Fibroblast of villous mesenchyme (primary cell): Measurements from ENCODE around the gene TMEM72. TPM values are rescaled to one million over a fixed set of nuclear protein-coding genes. Genes with fewer than 3 reads are reported as not detected.
A peak's percentile ranks its signal among the peaks of the same experiment; 100 is the strongest.

Experiments used
- DNase-seq: peaks from one replicate; pipeline ENCODE4 v3.0.0-alpha.2; 2010; ENCODE audit warnings: low read depth
- H3K4me3 ChIP-seq: 2 replicates; pipeline ENCODE4 v1.5.1; 2011; ENCODE audit warnings: low read depth, mild to moderate bottlenecking, low read length
- total RNA-seq: library from RNA; depleted of rRNA; stranded (reverse); fragments of >200 nt; gene quantifications from 2 replicates; pipeline ENCODE4 v1.2.3, GENCODE V29; 2012
- TF ChIP-seq, protein P1 (sequence below): IDR thresholded peaks from 2 replicates; pipeline ENCODE4 v1.5.1; 2012; ENCODE audit warnings: low read depth, mild to moderate bottlenecking, low read length; ENCODE audit not compliant: insufficient read depth

The TMEM72 gene
- total RNA-seq, 1 donor = not detected

DNA sequence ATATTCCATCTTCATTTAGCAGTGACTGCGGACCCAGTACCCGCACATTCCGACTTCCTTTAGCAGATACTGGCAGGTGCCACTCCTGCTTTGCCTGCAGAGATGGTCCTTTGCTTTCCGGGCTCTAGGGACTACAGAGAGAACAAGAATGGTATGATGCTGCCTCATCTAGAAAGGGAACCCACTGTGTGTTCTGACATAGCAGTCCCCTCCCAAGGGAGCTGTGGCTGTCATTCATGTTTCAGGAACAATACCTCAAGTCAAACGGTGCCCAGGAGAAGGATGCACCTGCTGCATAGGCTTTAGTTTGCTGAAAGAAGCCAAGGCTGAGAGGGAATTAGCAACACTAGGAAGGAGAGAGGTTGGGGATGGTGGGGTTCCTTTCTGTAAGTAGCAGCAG lies 15.9 kb upstream of the TMEM72 start:
- TF ChIP-seq, protein P1, sequence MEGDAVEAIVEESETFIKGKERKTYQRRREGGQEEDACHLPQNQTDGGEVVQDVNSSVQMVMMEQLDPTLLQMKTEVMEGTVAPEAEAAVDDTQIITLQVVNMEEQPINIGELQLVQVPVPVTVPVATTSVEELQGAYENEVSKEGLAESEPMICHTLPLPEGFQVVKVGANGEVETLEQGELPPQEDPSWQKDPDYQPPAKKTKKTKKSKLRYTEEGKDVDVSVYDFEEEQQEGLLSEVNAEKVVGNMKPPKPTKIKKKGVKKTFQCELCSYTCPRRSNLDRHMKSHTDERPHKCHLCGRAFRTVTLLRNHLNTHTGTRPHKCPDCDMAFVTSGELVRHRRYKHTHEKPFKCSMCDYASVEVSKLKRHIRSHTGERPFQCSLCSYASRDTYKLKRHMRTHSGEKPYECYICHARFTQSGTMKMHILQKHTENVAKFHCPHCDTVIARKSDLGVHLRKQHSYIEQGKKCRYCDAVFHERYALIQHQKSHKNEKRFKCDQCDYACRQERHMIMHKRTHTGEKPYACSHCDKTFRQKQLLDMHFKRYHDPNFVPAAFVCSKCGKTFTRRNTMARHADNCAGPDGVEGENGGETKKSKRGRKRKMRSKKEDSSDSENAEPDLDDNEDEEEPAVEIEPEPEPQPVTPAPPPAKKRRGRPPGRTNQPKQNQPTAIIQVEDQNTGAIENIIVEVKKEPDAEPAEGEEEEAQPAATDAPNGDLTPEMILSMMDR = no peak
- H3K4me3 ChIP-seq = no peak overlapping the region
- no peak for DNase-seq

DNA sequence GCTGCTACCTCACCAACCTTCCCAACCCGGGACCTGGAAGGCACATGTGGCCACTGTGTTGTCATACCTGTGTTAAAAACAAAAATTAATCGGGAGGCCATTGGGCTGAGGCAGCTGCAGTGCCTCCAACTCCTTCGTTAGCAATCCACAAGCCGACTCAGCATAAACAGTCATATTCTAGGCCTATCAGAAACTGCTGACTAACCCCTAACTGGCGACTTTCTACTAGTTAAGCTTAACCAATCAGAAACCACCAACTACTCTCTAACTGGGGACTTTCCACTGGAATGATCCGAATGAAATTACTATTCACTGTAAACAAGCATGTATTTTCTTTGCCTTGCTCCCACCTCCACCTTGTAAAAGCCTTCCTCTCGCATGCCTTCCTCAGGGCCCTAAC lies 14.1 kb upstream of the TMEM72 start:
- H3K4me3 ChIP-seq = no peak overlapping the region
- DNase-seq = no peak
- TF ChIP-seq, protein P1 = no peak

DNA sequence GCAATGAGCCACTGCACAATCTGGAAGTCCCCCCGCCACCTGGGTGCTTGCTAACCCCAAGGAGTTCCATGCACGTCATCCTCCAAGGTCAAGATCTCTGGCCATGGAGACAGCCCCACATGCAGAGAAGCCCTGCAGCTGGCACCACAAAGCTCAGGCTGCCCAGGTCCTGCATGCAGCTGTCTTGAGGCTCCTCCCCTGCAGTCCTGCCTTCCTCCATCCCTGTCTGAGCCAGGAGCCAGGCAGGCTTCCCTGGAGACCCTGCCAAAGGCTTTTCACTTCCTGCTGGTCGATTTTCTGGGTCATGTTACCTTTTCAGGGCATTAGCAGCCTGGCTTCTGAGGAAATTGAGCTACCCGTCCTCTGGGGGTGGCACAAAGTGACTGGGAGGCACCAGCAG lies 12.5 kb upstream of the TMEM72 start:
- TF ChIP-seq, protein P1 = no peak
- no peak overlapping the region for H3K4me3 ChIP-seq
- no peak for DNase-seq

DNA sequence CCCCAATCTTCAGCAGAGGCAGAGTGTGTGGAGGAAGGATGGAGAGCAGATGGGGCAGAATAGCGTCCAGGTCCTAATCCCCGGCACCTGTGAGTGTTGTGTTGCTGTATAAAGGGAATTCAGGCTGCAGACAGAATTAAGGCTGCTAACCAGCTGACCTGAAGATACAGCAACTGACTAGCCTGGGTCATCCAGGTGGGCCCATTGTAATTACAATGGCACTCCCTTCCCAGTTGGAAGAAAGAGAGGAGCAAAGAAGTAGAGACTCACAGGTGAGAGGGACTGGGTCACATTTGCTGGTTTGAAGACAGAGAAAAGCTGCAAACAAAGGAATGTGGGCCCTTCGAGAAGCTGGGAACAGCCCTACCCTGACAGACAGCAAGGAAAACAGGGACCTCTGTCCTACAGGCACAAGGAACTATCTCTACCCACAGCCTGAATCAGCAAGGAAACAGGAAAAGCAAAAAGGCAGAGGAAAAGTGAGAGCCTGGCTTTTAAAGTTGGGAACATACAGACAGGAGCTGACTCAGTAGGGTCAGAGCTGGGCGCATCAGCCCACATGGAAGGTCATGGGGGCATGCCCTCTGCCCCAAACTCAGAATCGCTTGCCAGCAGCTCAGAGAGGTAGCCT lies 11.6 kb upstream of the TMEM72 start:
- H3K4me3 ChIP-seq = no peak overlapping the region
- DNase-seq = no peak
- TF ChIP-seq, protein P1 = no peak

DNA sequence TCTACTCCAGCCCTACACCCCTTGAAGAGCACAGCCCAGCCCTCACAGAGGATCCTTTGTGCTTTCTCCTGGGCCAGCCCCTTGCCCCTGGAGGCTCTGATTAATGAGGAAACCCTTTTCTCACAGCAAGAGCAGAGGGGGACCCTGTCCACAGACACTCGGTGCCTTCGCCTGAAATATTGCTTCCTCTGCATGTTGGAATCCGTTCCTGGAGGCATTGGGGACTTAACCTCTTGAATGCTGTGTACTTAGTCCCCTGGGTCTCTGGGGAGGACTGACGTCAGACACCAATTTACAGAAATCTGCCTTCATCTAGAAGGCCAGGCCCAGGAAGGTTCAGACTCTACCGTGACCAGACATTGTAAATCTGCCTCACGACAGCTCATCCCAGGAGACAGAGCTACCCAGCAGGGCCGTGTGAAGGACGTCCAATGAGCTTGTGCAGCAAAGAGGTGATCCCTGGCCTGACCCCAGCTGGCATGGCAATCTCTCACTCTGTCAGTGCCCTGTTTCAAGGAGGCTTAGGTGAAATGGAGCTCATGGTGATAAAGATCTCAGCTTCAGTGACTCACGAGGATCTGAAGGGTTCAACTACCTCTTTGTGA lies 8.1 kb upstream of the TMEM72 start:
- H3K4me3 ChIP-seq = no peak overlapping the region
- DNase-seq = no peak

DNA sequence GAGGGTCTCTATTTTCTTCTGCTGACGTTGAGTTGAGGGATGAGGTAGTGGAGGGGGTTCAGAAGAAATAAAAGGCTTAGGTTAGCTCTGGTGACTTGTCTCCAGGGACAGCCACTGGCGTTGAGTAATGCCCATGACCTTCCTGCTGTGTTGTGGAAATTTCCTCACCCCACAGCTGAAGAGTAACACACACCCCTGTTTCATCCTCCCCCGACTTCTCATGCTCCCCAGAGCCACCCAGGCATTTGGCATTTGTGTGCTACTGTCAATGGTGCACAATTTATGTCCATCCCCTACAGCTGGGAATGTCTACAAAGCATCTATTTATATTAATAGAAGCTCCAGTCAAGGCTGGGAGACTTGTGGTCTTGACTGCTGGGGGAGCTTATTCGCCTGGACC lies 4.7 kb upstream of the TMEM72 start:
- no peak overlapping the region for H3K4me3 ChIP-seq
- DNase-seq = peak; percentile 2
- TF ChIP-seq, protein P1 = no peak

More for the DNA sequence above, 8.1 kb upstream of the TMEM72 start:
- TF ChIP-seq, protein P1 = no peak

DNA sequence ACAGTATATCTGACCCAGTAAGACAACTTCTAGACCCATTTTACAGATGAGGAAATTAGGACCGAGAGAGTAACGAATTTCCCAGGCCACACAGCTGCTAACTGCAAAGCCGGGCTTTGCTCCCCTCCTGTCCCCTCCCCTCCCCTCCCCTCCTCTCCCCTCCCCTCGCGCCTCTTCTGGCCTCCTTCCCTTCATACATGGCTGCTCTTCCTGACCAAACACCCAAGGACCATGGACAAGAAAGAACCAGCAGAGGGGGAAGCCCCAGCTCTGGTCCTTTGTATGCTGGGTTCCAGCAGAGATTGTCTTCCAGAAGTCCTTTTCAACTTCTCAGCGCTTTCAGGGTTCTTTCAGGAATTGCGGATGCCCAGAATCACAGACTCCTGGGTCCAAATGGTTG lies 3.6 kb upstream of the TMEM72 start:
- DNase-seq = no peak
- TF ChIP-seq, protein P1 = no peak
- H3K4me3 ChIP-seq = no peak overlapping the region
